Prostate gland (tissue), 2 donors: ENCODE data around the gene INCA1.

Experiments
- POLR2A ChIP-seq: fragments of 450-650 bp; IDR thresholded peaks from one replicate; pipeline ENCODE4 v1.6.1; 2016; ENCODE audit warnings: antibody characterized with exemption, mild to moderate bottlenecking
- TF ChIP-seq, protein P1 (sequence below), 4 experiments: fragments of 200-600 bp in 2 of 4; fragments of 450-650 bp in 2 of 4; sonication (generic) in 2 of 4; IDR thresholded peaks; 1 replicate in 3 of 4; 2 replicates in 1 of 4; pipeline ENCODE4 v1.5.1; 2016 to 2019; ENCODE audit warnings: antibody characterized with exemption in 4 of 4, mild to moderate bottlenecking in 2 of 4, moderate library complexity in 2 of 4

DNA sequence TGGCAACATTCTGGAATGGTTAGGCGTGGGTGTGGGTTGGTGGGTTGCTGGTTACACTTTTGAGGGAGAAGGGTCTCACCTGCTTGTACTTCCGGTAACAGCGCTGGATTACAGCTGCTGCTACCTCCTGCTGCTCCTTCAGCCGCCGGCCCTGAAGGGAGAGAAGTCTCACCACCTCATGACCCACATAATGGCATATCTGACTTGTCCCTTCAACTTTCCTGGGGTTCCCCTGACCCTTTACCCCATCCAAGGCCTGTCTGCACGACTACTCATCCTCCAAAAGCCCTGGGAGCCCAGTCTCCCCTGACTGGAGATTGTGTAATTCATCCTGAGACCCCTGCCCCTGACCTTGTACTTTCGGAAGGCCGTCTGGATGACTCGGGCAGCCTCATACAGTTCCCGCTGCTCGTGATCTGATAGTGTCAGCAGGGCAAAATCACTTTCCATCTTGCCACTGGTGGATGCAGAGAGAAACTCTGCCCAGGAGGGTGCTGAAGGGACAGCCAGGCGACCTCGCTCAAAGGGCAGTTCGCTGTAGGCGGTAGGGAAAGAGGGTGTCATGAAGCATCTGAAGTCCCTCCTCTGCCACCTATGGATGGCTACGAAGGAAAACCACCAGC is 27.7 kb downstream of the INCA1 start:
- TF ChIP-seq POLR2A = no peak
- TF ChIP-seq, protein P1, sequence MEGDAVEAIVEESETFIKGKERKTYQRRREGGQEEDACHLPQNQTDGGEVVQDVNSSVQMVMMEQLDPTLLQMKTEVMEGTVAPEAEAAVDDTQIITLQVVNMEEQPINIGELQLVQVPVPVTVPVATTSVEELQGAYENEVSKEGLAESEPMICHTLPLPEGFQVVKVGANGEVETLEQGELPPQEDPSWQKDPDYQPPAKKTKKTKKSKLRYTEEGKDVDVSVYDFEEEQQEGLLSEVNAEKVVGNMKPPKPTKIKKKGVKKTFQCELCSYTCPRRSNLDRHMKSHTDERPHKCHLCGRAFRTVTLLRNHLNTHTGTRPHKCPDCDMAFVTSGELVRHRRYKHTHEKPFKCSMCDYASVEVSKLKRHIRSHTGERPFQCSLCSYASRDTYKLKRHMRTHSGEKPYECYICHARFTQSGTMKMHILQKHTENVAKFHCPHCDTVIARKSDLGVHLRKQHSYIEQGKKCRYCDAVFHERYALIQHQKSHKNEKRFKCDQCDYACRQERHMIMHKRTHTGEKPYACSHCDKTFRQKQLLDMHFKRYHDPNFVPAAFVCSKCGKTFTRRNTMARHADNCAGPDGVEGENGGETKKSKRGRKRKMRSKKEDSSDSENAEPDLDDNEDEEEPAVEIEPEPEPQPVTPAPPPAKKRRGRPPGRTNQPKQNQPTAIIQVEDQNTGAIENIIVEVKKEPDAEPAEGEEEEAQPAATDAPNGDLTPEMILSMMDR (IDR thresholded peaks at IDR 0.05) = no peak
